HepG2 (cell line): ENCODE results near the gene SNRNP200. TPM values are rescaled to one million over a fixed set of nuclear protein-coding genes. Genes with fewer than 3 reads are reported as not detected.

Source experiments
- ATAC-seq: fragments of 200-7000 bp; cut with Tn5 transposase; 3 replicates; pipeline ENCODE4 v1.9.1; 2020; ENCODE audit warnings: mild to moderate bottlenecking, moderate library complexity
- BruUV-seq: library from RNA; stranded (reverse); fragments of 400-500 nt; replicated peaks from 2 replicates; lab custom pipeline; 2021; lab: Mats Ljungman, UMichigan
- CTCF ChIA-PET: fragments of 300-600 bp; formaldehyde crosslinking; extraction: SDS; loops from one replicate; lab custom pipeline; 2021; ENCODE audit warnings: low total read pairs, inconsistent platforms, low intra/inter-chr PET ratio; lab: Yijun Ruan, JAX
- POLR2A ChIA-PET: fragments of 350-600 bp; sonication (Branson Sonifier 250); formaldehyde crosslinking; loops from one replicate; lab custom pipeline; 2020; ENCODE audit warnings: antibody characterized with exemption, inconsistent platforms; lab: Yijun Ruan, JAX
- DNase-seq: peaks from one replicate; pipeline ENCODE4 v3.0.0-alpha.2; 2015; ENCODE audit warnings: low spot score
- FAIRE-seq: peaks from 3 replicates; lab custom pipeline; 2011; peaks lifted over from hg19 to GRCh38; lab: Jason Lieb, UNC
- H2AFZ ChIP-seq: one replicate; pipeline ENCODE4 v1.6.1; 2011; ENCODE audit warnings: low read length, inconsistent platforms
- H3K27ac ChIP-seq: fragments of 300-600 bp; 3 replicates; pipeline ENCODE4 v1.8.0; 2011; ENCODE audit warnings: mixed run types, mild to moderate bottlenecking, mixed read lengths, low read length, inconsistent platforms; ENCODE audit not compliant: insufficient read depth; ENCODE audit errors: extremely low read length
- H3K27me3 ChIP-seq, 2 experiments: fragments of 200-600 bp in 1 of 2; 2 replicates in 1 of 2; 3 replicates in 1 of 2; pipeline versions ENCODE4 v1.6.0 to v1.8.0; 2011; ENCODE audit warnings: low read length in 2 of 2, mild to moderate bottlenecking in 2 of 2, moderate library complexity in 2 of 2, inconsistent platforms in 1 of 2; ENCODE audit not compliant: insufficient read depth in 2 of 2, control insufficient read depth in 1 of 2
- H3K36me3 ChIP-seq, 2 experiments: fragments of 200-600 bp in 1 of 2; replicated peaks in 1 of 2; 2 replicates in 1 of 2; 3 replicates in 1 of 2; pipeline versions ENCODE4 v1.5.1 to v1.8.0; 2011; ENCODE audit warnings: low read length in 2 of 2, inconsistent platforms in 1 of 2; ENCODE audit not compliant: insufficient read depth in 2 of 2, control insufficient read depth in 1 of 2
- H3K4me1 ChIP-seq: 2 replicates; pipeline ENCODE4 v1.5.1; 2012; ENCODE audit warnings: low read length, inconsistent platforms; ENCODE audit not compliant: insufficient read depth
- H3K4me2 ChIP-seq: 2 replicates; pipeline ENCODE4 v1.6.0; 2011; ENCODE audit warnings: low read depth, low read length, inconsistent platforms
- H3K4me3 ChIP-seq, 3 experiments: fragments of 200-600 bp in 1 of 3; sonication (generic), shearing (Covaris generic) in 1 of 3; replicated peaks in 1 of 3; 2 replicates each; pipeline ENCODE4 v1.5.1; 2011 to 2016; ENCODE audit warnings: low read length in 3 of 3, inconsistent platforms in 2 of 3, low read depth in 2 of 3, mild to moderate bottlenecking in 2 of 3, control low read depth in 1 of 3, mixed read lengths in 1 of 3; ENCODE audit not compliant: insufficient read depth in 1 of 3
- H3K79me2 ChIP-seq: one replicate; pipeline ENCODE4 v1.6.1; 2011; ENCODE audit warnings: low read length, inconsistent platforms; ENCODE audit not compliant: insufficient read depth
- H3K9ac ChIP-seq: 2 replicates; pipeline ENCODE4 v1.6.0; 2011; ENCODE audit warnings: mild to moderate bottlenecking, low read depth, low read length, inconsistent platforms; ENCODE audit not compliant: insufficient read depth
- H3K9me3 ChIP-seq: 2 replicates; pipeline ENCODE4 v1.5.1; 2012; ENCODE audit warnings: mild to moderate bottlenecking, low read length
- H4K20me1 ChIP-seq: 2 replicates; pipeline ENCODE4 v1.6.0; 2011; ENCODE audit warnings: inconsistent platforms, mild to moderate bottlenecking, low read length, moderate library complexity; ENCODE audit not compliant: insufficient read depth
- DZIP1 ChIP-seq: sonication (generic); formaldehyde crosslinking; IDR thresholded peaks from 2 replicates; pipeline ENCODE4 v1.5.0; 2020; ENCODE audit warnings: mild to moderate bottlenecking, missing genetic modification reagents
- ESRRA ChIP-seq: sonication (generic); formaldehyde crosslinking; IDR thresholded peaks from 2 replicates; pipeline ENCODE4 v1.5.1; 2020; ENCODE audit warnings: mild to moderate bottlenecking, low read depth, missing genetic modification reagents
- IRF1 ChIP-seq: sonication (generic); formaldehyde crosslinking; IDR thresholded peaks from 2 replicates; pipeline ENCODE4 v1.4.0; 2020; ENCODE audit warnings: low read depth, mild to moderate bottlenecking, missing genetic modification reagents
- JUND ChIP-seq: sonication (generic); formaldehyde crosslinking; IDR thresholded peaks from 2 replicates; pipeline ENCODE4 v1.8.0; 2022; ENCODE audit warnings: mild to moderate bottlenecking, missing genetic modification reagents
- MAX ChIP-seq: IDR thresholded peaks from 2 replicates; pipeline ENCODE4 v1.6.1; 2012; ENCODE audit warnings: inconsistent platforms
- MTA3 ChIP-seq: sonication (generic); formaldehyde crosslinking; IDR thresholded peaks from 2 replicates; pipeline ENCODE4 v1.4.0; 2020; ENCODE audit warnings: missing genetic modification reagents
- MYC ChIP-seq: sonication (generic); formaldehyde crosslinking; IDR thresholded peaks from 2 replicates; pipeline ENCODE4 v1.9.0; 2021; ENCODE audit warnings: missing genetic modification reagents, borderline replicate concordance
- SIN3A ChIP-seq: IDR thresholded peaks from 2 replicates; pipeline ENCODE4 v1.6.1; 2011; ENCODE audit warnings: low read depth, mild to moderate bottlenecking, control low read depth, low read length, borderline replicate concordance
- THYN1 ChIP-seq: sonication (generic); formaldehyde crosslinking; IDR thresholded peaks from 2 replicates; pipeline ENCODE4 v1.8.1; 2023; ENCODE audit warnings: low read depth, mild to moderate bottlenecking, moderate library complexity, missing genetic modification reagents, borderline replicate concordance
- ZNF34 ChIP-seq: sonication (generic); formaldehyde crosslinking; IDR thresholded peaks from 2 replicates; pipeline ENCODE4 v1.4.0; 2020; ENCODE audit warnings: mild to moderate bottlenecking, missing genetic modification reagents, borderline replicate concordance
- ZNF639 ChIP-seq: conservative IDR thresholded peaks from 2 replicates; pipeline ENCODE4 v1.6.1; 2018; ENCODE audit warnings: missing genetic modification reagents
- ZNF687 ChIP-seq: sonication (generic); formaldehyde crosslinking; IDR thresholded peaks from 2 replicates; pipeline ENCODE4 v1.5.1; 2020; ENCODE audit warnings: mild to moderate bottlenecking, missing genetic modification reagents, moderate library complexity
- ZNF891 ChIP-seq: sonication (generic); formaldehyde crosslinking; IDR thresholded peaks from 2 replicates; pipeline ENCODE4 v1.5.0; 2020; ENCODE audit warnings: mild to moderate bottlenecking, missing genetic modification reagents
- WGBS: methylation state at CpG from one replicate; pipeline ENCODE4 v1.1.6; 2017; ENCODE audit warnings: low lambda C conversion rate; 5-methylcytosine and 5-hydroxymethylcytosine counted together
- in situ Hi-C: cut with HindIII; loops from 2 replicates; pipeline ENCODE4 v1.10.0; 2017; ENCODE audit warnings: low pct_unique_long_range_greater_than_20kb; ENCODE audit not compliant: extremely low pct_ligation_motif_present
- intact Hi-C: fragments of 100-400 bp; cut with micrococcal nuclease; formaldehyde crosslinking; loops from one replicate; pipeline ENCODE4 v1.10.0; 2022; ENCODE audit not compliant: unreplicated experiment
- polyA plus RNA-seq, 8 experiments: library from polyadenylated mRNA; depleted of rRNA in 3 of 8; stranded (reverse) in 7 of 8; unstranded in 1 of 8; fragments of >200 nt; fragmentation: Illumina TruSeq in 4 of 8; extraction: Trizol in 4 of 8; gene quantifications; 2 replicates each; pipeline versions ENCODE4 v1.2.1 to v1.2.3, GENCODE V29; 2011 to 2016; ENCODE audit warnings: low read depth in 4 of 8, missing spikeins in 1 of 8, mixed read lengths in 1 of 8; ENCODE audit not compliant: insufficient read depth in 1 of 8
- total RNA-seq, 5 experiments: library from RNA; depleted of rRNA; stranded (reverse); fragments of >200 nt; fragmentation: Illumina TruSeq; extraction: Trizol; gene quantifications; 2 replicates each; pipeline ENCODE4 v1.2.3, GENCODE V29; 2016; ENCODE audit warnings: low read depth in 1 of 5

The SNRNP200 gene
- total and polyA plus RNA-seq, 2 of the 13 experiments (the other 11 are each of a cell fraction or from before 2014, with no cell fraction given): 99.0 to 232 TPM

GRCh38 chr2:96253006-96253405, 52.3 kb downstream of the SNRNP200 start (continued):
- TF ChIP-seq IRF1 (CRISPR knock-in tag): no peak
- no peak for TF ChIP-seq JUND (CRISPR knock-in tag)

GRCh38 chr2:96252526-96252925, 52.8 kb downstream of the SNRNP200 start:
- no peak overlapping the region for H3K9ac ChIP-seq
- peaks cover 9% of the 10 kb centered on the region for H3K79me2 ChIP-seq
- H3K9me3 ChIP-seq: no peaks in the 10 kb centered on the region
- H3K4me2 ChIP-seq: no peak overlapping the region
- in situ Hi-C loops: no loop called here
- peaks cover 27% of the 10 kb centered on the region for H3K4me1 ChIP-seq
- no peak for DNase-seq
- H3K36me3 ChIP-seq: peaks cover 22 to 41% of the 10 kb centered on the region in 2 experiments
- H2AFZ ChIP-seq: no peak overlapping the region
- no peaks in the 10 kb centered on the region for H3K27me3 ChIP-seq
- peak overlapping the region; percentile 50 for H3K27ac ChIP-seq
- POLR2A ChIA-PET: interaction anchor here (0.6 to 6.5 kb wide), 6 partner anchors 8 to 45 kb away, joined by 3 to 63 read pairs (median 6); partner anchors contain the start of genes CIAO1, STARD7 and TMEM127
- FAIRE-seq: no peak
- intact Hi-C loops: loop anchor here (5.0 kb wide), 1 partner anchor 255 kb away; the partner anchor contains the start of gene NEURL3
- no peak overlapping the region for H3K4me3 ChIP-seq
- no peaks in the 10 kb centered on the region for H4K20me1 ChIP-seq
- CTCF ChIA-PET: interaction anchor here (2.4 to 3.2 kb wide), 2 partner anchors 12 to 15 kb away, joined by 16 to 19 read pairs; partner anchors contain the start of genes CIAO1 and TMEM127
- no peak for ATAC-seq
- WGBS: 94% methylated on average over 8 of the region's 8 CpGs
- BruUV-seq: no TSS peak
- TF ChIP-seq ZNF891 (CRISPR knock-in tag): 0 out of 2 replicates have a peak, but pooled peaks have one; percentile 13
- peak; percentile 60; the same call in 1 of the 2 replicates for TF ChIP-seq DZIP1 (CRISPR knock-in tag)
- no peak for TF ChIP-seq ZNF639 (CRISPR knock-in tag)
- no peak for TF ChIP-seq SIN3A
- peak; percentile 17; the same call in 1 of the 2 replicates for TF ChIP-seq MYC (CRISPR knock-in tag)
- TF ChIP-seq MAX: 0 out of 2 replicates have a peak, but pooled peaks have one; percentile 5
- no peak for TF ChIP-seq THYN1 (CRISPR knock-in tag)
- TF ChIP-seq ESRRA (CRISPR knock-in tag): no peak
- TF ChIP-seq MTA3 (CRISPR knock-in tag): no peak
- peak; percentile 17; the same call in 1 of the 2 replicates for TF ChIP-seq ZNF687 (CRISPR knock-in tag)
- no peak for TF ChIP-seq ZNF34
